GM06990 (cell line): ENCODE measurements around the gene ZNF526.

Experiments used
- DNase-seq: peaks from one replicate; pipeline ENCODE4 v3.0.0-alpha.2; 2011; ENCODE audit not compliant: insufficient read length; ENCODE audit errors: extremely low read depth
- H3K27me3 ChIP-seq: replicated peaks from 2 replicates; pipeline ENCODE4 v1.6.0; 2011; ENCODE audit warnings: low read length; ENCODE audit not compliant: control insufficient read depth, insufficient read depth
- H3K36me3 ChIP-seq: 2 replicates; pipeline ENCODE4 v1.5.1; 2011; ENCODE audit warnings: low read length; ENCODE audit not compliant: control insufficient read depth, insufficient read depth
- H3K4me3 ChIP-seq: replicated peaks from 2 replicates; pipeline ENCODE4 v1.5.1; 2011; ENCODE audit warnings: low read depth, mild to moderate bottlenecking, control low read depth, low read length
- CTCF ChIP-seq: IDR thresholded peaks from 2 replicates; pipeline ENCODE4 v1.5.1; 2011; ENCODE audit warnings: low read length, control low read depth, mild to moderate bottlenecking, inconsistent platforms; ENCODE audit not compliant: insufficient read depth, poor library complexity, severe bottlenecking

ZNF526 gene

GRCh38 chr19:42174958-42175734 is 45.0 kb upstream of the ZNF526 start:
- no peak for TF ChIP-seq CTCF
- Histone ChIP-seq H3K4me3 (no peak overlapping the region), H3K27me3 (peaks cover 8% of the 10 kb centered on the region), H3K36me3 (no peaks in the 10 kb centered on the region)
- no peak for DNase-seq

GRCh38 chr19:42175952-42176648 is 44.0 kb upstream of the ZNF526 start:
- no peak for DNase-seq

GRCh38 chr19:42176649-42176989 is 43.5 kb upstream of the ZNF526 start:
- H3K27me3 ChIP-seq = peaks cover 8% of the 10 kb centered on the region
- no peak for DNase-seq
- no peak for TF ChIP-seq CTCF

More at GRCh38 chr19:42175952-42176648, 44.0 kb upstream of the ZNF526 start:
- TF ChIP-seq CTCF = no peak
- H3K27me3 ChIP-seq = peaks cover 8% of the 10 kb centered on the region
- H3K4me3 ChIP-seq = peak overlapping the region; percentile 29
- H3K36me3 ChIP-seq = no peaks in the 10 kb centered on the region

GRCh38 chr19:42176990-42177685 is 43.0 kb upstream of the ZNF526 start:
- peaks cover 8% of the 10 kb centered on the region for H3K27me3 ChIP-seq
- DNase-seq = peak; percentile 74
- peak overlapping the region; percentile 18; the same call in 1 of the 2 replicates for H3K4me3 ChIP-seq
- no peaks in the 10 kb centered on the region for H3K36me3 ChIP-seq
- TF ChIP-seq CTCF = peak; percentile 31

More at GRCh38 chr19:42176649-42176989, 43.5 kb upstream of the ZNF526 start:
- no peaks in the 10 kb centered on the region for H3K36me3 ChIP-seq
- H3K4me3 ChIP-seq = peak overlapping the region; percentile 29

- Histone ChIP-seq H3K27me3 (peaks cover 8% of the 10 kb centered on the region), H3K4me3 (no peak overlapping the region), H3K36me3 (no peaks in the 10 kb centered on the region)
- TF ChIP-seq CTCF = no peak
- DNase-seq = no peak
These were observed 42.5 kb upstream of the ZNF526 start for GRCh38 chr19:42177686-42178019.
